ENCODE results near the gene TCF4.

TCF4 gene

GRCh38 chr18:55387139-55387984 is 200.6 kb downstream of the TCF4 start:
- H3K4me3 ChIP-seq (ENCODE audit: low read length) = no peak overlapping the region
- no peak for DNase-seq (ENCODE audit: low read depth)
- no peak for TF ChIP-seq CTCF (IDR thresholded peaks at IDR 0.05; ENCODE audit: insufficient read depth, low read depth, low read length, missing control alignments)

- no peak overlapping the region for H3K4me3 ChIP-seq (ENCODE audit: low read length)
- no peak for DNase-seq (ENCODE audit: low read depth)
- no peak for TF ChIP-seq CTCF (IDR thresholded peaks at IDR 0.05; ENCODE audit: insufficient read depth, low read depth, low read length, missing control alignments)
Measured at GRCh38 chr18:55386545-55386944, 201.4 kb downstream of the TCF4 start.

- H3K4me3 ChIP-seq (ENCODE audit: low read length) = no peak overlapping the region
- peak; percentile 55 for DNase-seq (ENCODE audit: low read depth)
- TF ChIP-seq CTCF (IDR thresholded peaks at IDR 0.05; ENCODE audit: insufficient read depth, low read depth, low read length, missing control alignments) = no peak
Measured at GRCh38 chr18:55385770-55386169, 202.2 kb downstream of the TCF4 start.

GRCh38 chr18:55384551-55385275 is 203.3 kb downstream of the TCF4 start:
- TF ChIP-seq CTCF (IDR thresholded peaks at IDR 0.05; ENCODE audit: insufficient read depth, low read depth, low read length, missing control alignments) = peak; percentile 69
- peak; percentile 57 for DNase-seq (ENCODE audit: low read depth)

DNA sequence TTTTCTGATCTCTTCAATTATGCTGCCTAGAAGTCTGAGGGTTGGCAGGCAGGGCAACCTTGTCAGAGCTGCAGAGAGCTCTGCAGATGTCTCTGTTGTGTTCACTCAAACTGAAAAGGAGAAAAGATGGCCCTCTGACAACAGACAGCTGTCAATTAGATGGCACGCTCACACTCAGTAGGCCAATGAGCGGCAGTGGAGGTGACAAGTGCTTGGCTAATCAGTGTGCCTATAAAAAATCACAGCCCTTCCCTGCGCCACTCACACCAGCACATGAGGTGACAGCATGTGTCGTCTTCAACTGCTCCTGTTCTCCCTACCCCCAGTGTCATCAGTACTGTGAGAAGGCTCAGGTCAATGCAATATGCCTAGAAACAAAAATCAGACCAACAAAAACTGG is 203.9 kb downstream of the TCF4 start:
- no peak for TF ChIP-seq CTCF (IDR thresholded peaks at IDR 0.05; ENCODE audit: insufficient read depth, low read depth, low read length, missing control alignments)
- no peak for DNase-seq (ENCODE audit: low read depth)

More at GRCh38 chr18:55384551-55385275, 203.3 kb downstream of the TCF4 start:
- no peak overlapping the region for H3K4me3 ChIP-seq (ENCODE audit: low read length)

DNA sequence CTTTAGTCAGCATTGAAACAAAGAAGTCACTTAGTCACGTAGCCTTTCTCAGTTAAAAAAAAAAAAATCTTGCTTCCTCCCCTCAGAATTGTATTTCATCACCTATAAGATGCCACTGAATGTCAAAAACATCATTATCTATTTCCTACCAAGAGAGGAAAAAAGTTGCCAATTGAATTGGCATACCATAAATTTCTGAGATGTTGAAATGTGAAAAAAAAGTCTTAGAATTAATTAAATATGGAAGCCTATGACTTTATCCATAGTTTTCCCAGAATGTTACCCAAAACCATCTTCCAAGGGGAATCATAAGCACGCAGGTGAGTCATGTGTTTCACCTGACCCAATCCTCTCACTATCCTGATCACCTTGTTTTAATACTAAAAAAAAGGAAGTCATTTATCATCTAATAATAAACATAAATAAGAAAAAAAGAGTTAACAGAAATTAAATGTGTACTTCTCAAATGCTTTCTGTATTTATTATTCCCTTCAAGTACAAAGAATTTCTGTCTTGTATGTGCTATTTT is 205.7 kb downstream of the TCF4 start:
- no peak for DNase-seq (ENCODE audit: low read depth)
- no peak for TF ChIP-seq CTCF (IDR thresholded peaks at IDR 0.05; ENCODE audit: insufficient read depth, low read depth, low read length, missing control alignments)
- no peak overlapping the region for H3K4me3 ChIP-seq (ENCODE audit: low read length)

More for the DNA sequence above, 203.9 kb downstream of the TCF4 start:
- no peak overlapping the region for H3K4me3 ChIP-seq (ENCODE audit: low read length)

All from epithelial cell of esophagus (primary cell).